Caco-2 (cell line): Measurements from ENCODE around the gene CTIF. TPM values are rescaled to one million over a fixed set of nuclear protein-coding genes. Genes with fewer than 3 reads are reported as not detected.

ENCODE experiments used
- BruUV-seq: library from RNA; stranded (reverse); fragments of 400-500 nt; replicated peaks from 2 replicates; lab custom pipeline; 2021; lab: Mats Ljungman, UMichigan
- CTCF ChIA-PET: fragments of 300-600 bp; sonication (Branson Sonifier 250); formaldehyde crosslinking; loops from one replicate; lab custom pipeline; 2022; ENCODE audit warnings: antibody characterized with exemption; lab: Charles Lee
- POLR2A ChIA-PET: fragments of 300-600 bp; sonication (Branson Sonifier 250); formaldehyde crosslinking; loops from one replicate; lab custom pipeline; 2022; ENCODE audit warnings: antibody characterized with exemption; lab: Charles Lee
- DNase-seq, 2 experiments: peaks; one replicate each; pipeline versions ENCODE4 v3.0.0 to v3.0.0-alpha.2; 2020 to 2022
- H3K27me3 ChIP-seq: replicated peaks from 2 replicates; pipeline ENCODE4 v1.6.0; 2011; ENCODE audit warnings: low read length; ENCODE audit not compliant: control insufficient read depth, insufficient read depth
- H3K36me3 ChIP-seq: 2 replicates; pipeline ENCODE4 v1.5.1; 2011; ENCODE audit warnings: low read length; ENCODE audit not compliant: control insufficient read depth, insufficient read depth
- H3K4me1 ChIP-seq: fragments of 250-450 bp; sonication (Bioruptor Pico); 2 replicates; pipeline ENCODE4 v1.5.1; 2020; ENCODE audit warnings: mild to moderate bottlenecking
- H3K4me3 ChIP-seq: 2 replicates; pipeline ENCODE4 v1.5.1; 2011; ENCODE audit warnings: low read depth, mild to moderate bottlenecking, control low read depth, low read length
- H3K9me3 ChIP-seq: fragments of 250-450 bp; sonication (Bioruptor Pico); 2 replicates; pipeline ENCODE4 v1.5.1; 2020; ENCODE audit warnings: mild to moderate bottlenecking, moderate library complexity
- H3K27ac Mint-ChIP-seq: one replicate; pipeline ENCODE4 v1.8.0; 2022; ENCODE audit warnings: mixed read lengths; ENCODE audit not compliant: unreplicated experiment
- H3K27me3 Mint-ChIP-seq: one replicate; pipeline ENCODE4 v1.8.0; 2022; ENCODE audit warnings: mixed read lengths; ENCODE audit not compliant: insufficient read depth, unreplicated experiment
- H3K36me3 Mint-ChIP-seq: one replicate; pipeline ENCODE4 v1.8.0; 2022; ENCODE audit warnings: mild to moderate bottlenecking, mixed read lengths; ENCODE audit not compliant: insufficient read depth, unreplicated experiment
- H3K4me1 Mint-ChIP-seq: one replicate; pipeline ENCODE4 v1.8.0; 2022; ENCODE audit warnings: low read depth, mixed read lengths; ENCODE audit not compliant: unreplicated experiment
- H3K4me3 Mint-ChIP-seq: one replicate; pipeline ENCODE4 v1.8.0; 2022; ENCODE audit warnings: mild to moderate bottlenecking, moderate library complexity, mixed read lengths; ENCODE audit not compliant: unreplicated experiment
- H3K9me3 Mint-ChIP-seq: one replicate; pipeline ENCODE4 v1.8.0; 2022; ENCODE audit warnings: mixed read lengths; ENCODE audit not compliant: unreplicated experiment
- CTCF ChIP-seq, 2 experiments: fragments of 200-600 bp in 1 of 2; IDR thresholded peaks; 1 replicate in 1 of 2; 2 replicates in 1 of 2; pipeline versions ENCODE4 v1.5.1 to v1.8.0; 2011 to 2022; ENCODE audit warnings: antibody characterized with exemption in 1 of 2, control low read depth in 1 of 2, inconsistent platforms in 1 of 2, low read depth in 1 of 2, low read length in 1 of 2, mild to moderate bottlenecking in 1 of 2, moderate library complexity in 1 of 2; ENCODE audit not compliant: insufficient read depth in 1 of 2, severe bottlenecking in 1 of 2, unreplicated experiment in 1 of 2
- intact Hi-C: fragments of 100-400 bp; cut with micrococcal nuclease; formaldehyde crosslinking; loops from one replicate; pipeline ENCODE4 v1.10.0; 2022; ENCODE audit not compliant: unreplicated experiment
- total RNA-seq: library from RNA; stranded (reverse); gene quantifications from 2 replicates; pipeline ENCODE4 v1.2.3, GENCODE V29; 2022

CTIF gene
- total RNA-seq, 1 experiment from 2014 or later: 19.9 TPM

- no peak overlapping the region for H3K4me3 ChIP-seq
- no peaks in the 10 kb centered on the region for H3K4me1 ChIP-seq
- ChIA-PET CTCF (no interaction called here), POLR2A (no interaction called here)
- intact Hi-C loops: loop anchor here (10.0 kb wide), 1 partner anchor 371 kb away; no protein-coding TSS in a partner anchor
- Mint-ChIP-seq H3K9me3 (no peaks in the 10 kb centered on the region), H3K4me3 (no peak overlapping the region), H3K4me1 (no peaks in the 10 kb centered on the region), H3K27ac (no peak overlapping the region), H3K36me3 (no peaks in the 10 kb centered on the region), H3K27me3 (no peaks in the 10 kb centered on the region)
- H3K36me3 ChIP-seq: no peaks in the 10 kb centered on the region
- H3K27me3 ChIP-seq: no peaks in the 10 kb centered on the region
- no peak for DNase-seq
- H3K9me3 ChIP-seq: no peaks in the 10 kb centered on the region
- no TSS peak for BruUV-seq
- no peak for TF ChIP-seq CTCF (IDR thresholded peaks at IDR 0.05; ENCODE audit: insufficient read depth in 1 of 2, low read depth in 1 of 2, low read length in 1 of 2, severe bottlenecking in 1 of 2, unreplicated experiment in 1 of 2)
Measured at GRCh38 chr18:48673853-48674721, 135.3 kb downstream of the CTIF start.

- no peak for TF ChIP-seq CTCF (IDR thresholded peaks at IDR 0.05; ENCODE audit: insufficient read depth in 1 of 2, low read depth in 1 of 2, low read length in 1 of 2, severe bottlenecking in 1 of 2, unreplicated experiment in 1 of 2)
- Histone ChIP-seq H3K27me3 (no peaks in the 10 kb centered on the region), H3K4me3 (no peak overlapping the region), H3K9me3 (no peaks in the 10 kb centered on the region), H3K36me3 (no peaks in the 10 kb centered on the region), H3K4me1 (no peaks in the 10 kb centered on the region)
- CTCF ChIA-PET: no interaction called here
- no peak for DNase-seq
- intact Hi-C loops: loop anchor here (1.0 to 10.0 kb wide), 3 partner anchors 370 to 562 kb away; no protein-coding TSS in a partner anchor
- Mint-ChIP-seq H3K36me3 (no peaks in the 10 kb centered on the region), H3K9me3 (no peaks in the 10 kb centered on the region), H3K4me1 (no peaks in the 10 kb centered on the region), H3K4me3 (no peak overlapping the region), H3K27me3 (no peaks in the 10 kb centered on the region), H3K27ac (no peak overlapping the region)
- POLR2A ChIA-PET: no interaction called here
- no TSS peak for BruUV-seq
Measured at GRCh38 chr18:48674758-48675351, 136.0 kb downstream of the CTIF start.

GRCh38 chr18:48675352-48675761 lies 136.5 kb downstream of the CTIF start:
- H3K27me3 ChIP-seq: no peaks in the 10 kb centered on the region
- CTCF ChIA-PET: no interaction called here
- Mint-ChIP-seq H3K9me3 (no peaks in the 10 kb centered on the region), H3K4me1 (no peaks in the 10 kb centered on the region), H3K4me3 (no peak overlapping the region), H3K27ac (no peak overlapping the region), H3K36me3 (no peaks in the 10 kb centered on the region), H3K27me3 (no peaks in the 10 kb centered on the region)
- intact Hi-C loops: loop anchor here (1.0 to 10.0 kb wide), 3 partner anchors 369 to 562 kb away; no protein-coding TSS in a partner anchor
- no peaks in the 10 kb centered on the region for H3K4me1 ChIP-seq
- H3K4me3 ChIP-seq: no peak overlapping the region
- H3K36me3 ChIP-seq: no peaks in the 10 kb centered on the region
- TF ChIP-seq CTCF (IDR thresholded peaks at IDR 0.05; ENCODE audit: insufficient read depth in 1 of 2, low read depth in 1 of 2, low read length in 1 of 2, severe bottlenecking in 1 of 2, unreplicated experiment in 1 of 2): peak; percentile 54 to 61
- BruUV-seq: no TSS peak
- POLR2A ChIA-PET: no interaction called here
- no peaks in the 10 kb centered on the region for H3K9me3 ChIP-seq
- peak; percentile 57 to 76 for DNase-seq
